Type B pancreatic cell (in vitro differentiated cells): ENCODE measurements around the gene AHCTF1. TPM values are rescaled to one million over a fixed set of nuclear protein-coding genes. Genes with fewer than 3 reads are reported as not detected.
A peak's percentile ranks its signal among the peaks of the same experiment; 100 is the strongest.
"Not testable (repeated sequence)": the region's sequence is repeated elsewhere in the genome, so short reads cannot be mapped to it uniquely, and the experiment has no call there.

Experiments
- DNase-seq: peaks from one replicate; pipeline ENCODE4 v3.0.0; 2021; ENCODE audit warnings: mixed read lengths; ENCODE audit not compliant: unreplicated experiment; ENCODE audit errors: extremely low spot score
- H3K27ac Mint-ChIP-seq: 2 replicates; pipeline ENCODE4 v1.8.0; 2021; ENCODE audit warnings: mild to moderate bottlenecking, mixed read lengths
- H3K27me3 Mint-ChIP-seq: 2 replicates; pipeline ENCODE4 v1.8.0; 2021; ENCODE audit warnings: mixed read lengths
- H3K36me3 Mint-ChIP-seq: 2 replicates; pipeline ENCODE4 v1.8.0; 2021; ENCODE audit warnings: mixed read lengths
- H3K4me1 Mint-ChIP-seq: one replicate; pipeline ENCODE4 v1.8.0; 2021; ENCODE audit warnings: mixed read lengths; ENCODE audit not compliant: unreplicated experiment
- H3K4me3 Mint-ChIP-seq: 2 replicates; pipeline ENCODE4 v1.8.0; 2021; ENCODE audit warnings: mild to moderate bottlenecking, mixed read lengths
- H3K9me3 Mint-ChIP-seq: 2 replicates; pipeline ENCODE4 v1.8.0; 2021; ENCODE audit warnings: mixed read lengths
- CTCF ChIP-seq: fragments of 200-600 bp; sonication (generic); conservative IDR thresholded peaks from 2 replicates; pipeline ENCODE4 v1.5.0; 2021; ENCODE audit warnings: antibody characterized with exemption, mild to moderate bottlenecking
- total RNA-seq: library from RNA; stranded (reverse); gene quantifications from 2 replicates; pipeline ENCODE4 v1.2.1, GENCODE V29; 2021; ENCODE audit warnings: low replicate concordance

The AHCTF1 gene
- total RNA-seq, 1 donor from 2014 or later: 34.9 TPM

GRCh38 chr1:246824541-246824940 lies 107.2 kb downstream of the AHCTF1 start:
- no peak for DNase-seq
- H3K4me3 Mint-ChIP-seq: no peak overlapping the region
- no peaks in the 10 kb centered on the region for H3K27me3 Mint-ChIP-seq
- no peaks in the 10 kb centered on the region for H3K4me1 Mint-ChIP-seq
- H3K9me3 Mint-ChIP-seq: peaks cover 8% of the 10 kb centered on the region
- H3K27ac Mint-ChIP-seq: no peak overlapping the region
- no peak for TF ChIP-seq CTCF
- no peaks in the 10 kb centered on the region for H3K36me3 Mint-ChIP-seq

- H3K4me1 Mint-ChIP-seq, H3K36me3 Mint-ChIP-seq, H3K9me3 Mint-ChIP-seq, H3K27ac Mint-ChIP-seq, H3K4me3 Mint-ChIP-seq, DNase-seq, H3K27me3 Mint-ChIP-seq: not testable (repeated sequence)
These were observed 109.6 kb downstream of the AHCTF1 start for GRCh38 chr1:246822154-246822553.

GRCh38 chr1:246820666-246821065 lies 111.1 kb downstream of the AHCTF1 start:
- Mint-ChIP-seq H3K36me3 (no peaks in the 10 kb centered on the region), H3K27me3 (peaks cover 3% of the 10 kb centered on the region), H3K4me1 (no peaks in the 10 kb centered on the region), H3K4me3 (no peak overlapping the region), H3K9me3 (no peaks in the 10 kb centered on the region), H3K27ac (no peak overlapping the region)
- no peak for DNase-seq
- TF ChIP-seq CTCF: no peak

GRCh38 chr1:246817778-246818177 lies 114.0 kb downstream of the AHCTF1 start:
- not testable (repeated sequence) for H3K4me3 Mint-ChIP-seq, H3K27me3 Mint-ChIP-seq, H3K36me3 Mint-ChIP-seq, DNase-seq, H3K9me3 Mint-ChIP-seq, H3K27ac Mint-ChIP-seq, H3K4me1 Mint-ChIP-seq

- DNase-seq: no peak
- Mint-ChIP-seq H3K9me3 (no peaks in the 10 kb centered on the region), H3K27ac (no peak overlapping the region), H3K27me3 (peaks cover 6% of the 10 kb centered on the region), H3K4me1 (peaks cover 4% of the 10 kb centered on the region), H3K36me3 (no peaks in the 10 kb centered on the region), H3K4me3 (no peak overlapping the region)
- no peak for TF ChIP-seq CTCF
These were observed 116.0 kb downstream of the AHCTF1 start for GRCh38 chr1:246815693-246816270.

- Mint-ChIP-seq H3K27ac (peak overlapping the region; percentile 33), H3K9me3 (no peaks in the 10 kb centered on the region), H3K4me1 (peaks cover 4% of the 10 kb centered on the region), H3K27me3 (peaks cover 6% of the 10 kb centered on the region), H3K4me3 (no peak overlapping the region), H3K36me3 (no peaks in the 10 kb centered on the region)
- TF ChIP-seq CTCF: no peak
- DNase-seq: no peak
These were observed 116.9 kb downstream of the AHCTF1 start for GRCh38 chr1:246814890-246815289.

GRCh38 chr1:246813325-246813724 lies 118.4 kb downstream of the AHCTF1 start:
- DNase-seq, H3K4me3 Mint-ChIP-seq, H3K4me1 Mint-ChIP-seq, H3K27me3 Mint-ChIP-seq, H3K36me3 Mint-ChIP-seq, H3K27ac Mint-ChIP-seq, H3K9me3 Mint-ChIP-seq: not testable (repeated sequence)
